GF-D8 (cell line): ENCODE results near the gene RASGEF1B.
A peak's percentile ranks its signal among the peaks of the same experiment; 100 is the strongest.
"Not testable (repeated sequence)": the region's sequence is repeated elsewhere in the genome, so short reads cannot be mapped to it uniquely, and the experiment has no call there.

Experiments
- DNase-seq: peaks from one replicate; lab custom pipeline; 2025; lab: John Stamatoyannopoulos, UW

Gene RASGEF1B

GRCh38 chr4:81498046-81498445 lies 26.3 kb upstream of the RASGEF1B start:
- DNase-seq = no peak

DNA sequence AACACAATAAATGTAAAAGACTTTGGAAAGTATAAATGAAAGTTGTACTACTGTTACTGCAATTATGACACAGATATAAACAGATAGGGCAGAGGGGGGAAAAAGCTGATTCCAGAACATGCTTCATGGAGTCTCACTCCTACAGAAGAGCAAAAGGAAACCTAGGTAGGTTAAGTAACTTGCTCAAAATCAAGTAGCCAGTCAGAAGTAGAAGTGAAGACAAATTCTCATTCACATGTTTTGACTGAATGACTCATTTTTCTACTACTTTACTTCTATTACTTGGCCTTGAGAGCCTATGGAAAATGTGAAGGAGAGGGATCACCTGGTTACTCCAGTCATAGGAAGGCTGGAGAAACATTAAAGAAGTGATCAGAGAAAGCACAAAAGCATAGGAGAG lies 23.6 kb upstream of the RASGEF1B start:
- DNase-seq = no peak

DNA sequence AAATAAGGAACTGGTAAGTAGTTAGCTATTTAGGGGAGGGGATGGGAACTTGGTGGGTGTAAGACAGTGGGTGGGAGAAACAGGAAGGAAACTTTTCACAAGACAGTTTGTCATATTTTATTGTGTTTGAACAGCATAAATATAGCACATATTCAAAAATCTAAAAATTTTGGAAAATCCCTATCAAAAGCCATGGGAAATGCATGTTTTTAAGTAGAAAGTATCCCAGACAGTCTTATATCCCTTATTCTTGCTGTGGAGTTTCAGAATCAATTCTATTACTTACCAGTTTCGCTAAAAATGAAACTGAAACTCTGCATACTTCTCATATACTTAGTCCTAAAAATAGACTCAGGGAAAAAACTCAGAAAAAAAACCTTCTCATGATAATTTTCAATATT lies 22.3 kb upstream of the RASGEF1B start:
- no peak for DNase-seq

DNA sequence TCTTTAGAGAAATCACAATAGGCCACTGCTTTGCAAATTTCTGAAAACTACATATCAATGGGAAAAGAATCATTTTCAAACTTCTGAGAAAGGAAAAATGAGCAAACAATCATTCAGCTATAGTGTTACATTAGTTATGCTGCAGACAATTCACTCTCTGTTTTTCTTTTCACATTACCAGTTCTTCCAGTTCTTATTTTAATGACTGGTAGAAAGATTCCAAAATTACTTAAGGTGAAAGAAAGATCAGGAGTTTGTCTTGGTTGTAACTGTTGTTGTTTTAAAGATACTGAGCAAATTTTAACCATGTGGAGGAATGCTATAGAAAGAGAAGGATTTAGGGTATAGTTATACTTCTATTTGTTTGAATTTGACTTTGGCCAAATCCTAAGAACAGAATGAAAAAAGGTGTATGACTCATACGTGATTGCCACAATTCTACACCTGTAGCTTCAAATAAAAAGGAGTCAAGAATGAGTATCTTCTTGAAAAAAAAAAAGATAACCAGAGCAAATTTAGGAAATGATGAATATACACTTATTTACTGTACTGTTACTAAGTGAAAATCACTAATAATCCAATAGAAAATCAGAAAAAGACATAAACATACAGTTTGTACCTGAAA lies 21.0 kb upstream of the RASGEF1B start:
- no peak for DNase-seq

DNA sequence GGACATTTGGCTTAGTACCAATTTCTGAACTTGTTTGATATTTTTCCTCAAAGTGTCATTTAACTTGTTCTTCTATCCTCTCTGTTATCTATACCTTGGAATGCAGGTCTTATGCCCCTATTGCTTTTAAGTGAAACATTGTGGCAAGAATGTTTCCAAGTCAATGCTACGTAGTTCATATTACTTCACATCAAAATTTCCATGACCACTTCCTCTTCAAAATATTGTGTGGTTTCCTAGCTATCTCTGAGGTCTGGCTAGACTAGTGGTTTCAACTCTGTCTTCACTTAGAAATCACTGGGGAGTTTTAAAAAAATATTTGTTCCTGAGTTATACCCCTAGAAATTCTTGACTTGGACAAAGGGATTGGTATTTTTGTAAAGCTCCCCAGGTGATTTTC lies 20.2 kb upstream of the RASGEF1B start:
- DNase-seq = peak; percentile 84

DNA sequence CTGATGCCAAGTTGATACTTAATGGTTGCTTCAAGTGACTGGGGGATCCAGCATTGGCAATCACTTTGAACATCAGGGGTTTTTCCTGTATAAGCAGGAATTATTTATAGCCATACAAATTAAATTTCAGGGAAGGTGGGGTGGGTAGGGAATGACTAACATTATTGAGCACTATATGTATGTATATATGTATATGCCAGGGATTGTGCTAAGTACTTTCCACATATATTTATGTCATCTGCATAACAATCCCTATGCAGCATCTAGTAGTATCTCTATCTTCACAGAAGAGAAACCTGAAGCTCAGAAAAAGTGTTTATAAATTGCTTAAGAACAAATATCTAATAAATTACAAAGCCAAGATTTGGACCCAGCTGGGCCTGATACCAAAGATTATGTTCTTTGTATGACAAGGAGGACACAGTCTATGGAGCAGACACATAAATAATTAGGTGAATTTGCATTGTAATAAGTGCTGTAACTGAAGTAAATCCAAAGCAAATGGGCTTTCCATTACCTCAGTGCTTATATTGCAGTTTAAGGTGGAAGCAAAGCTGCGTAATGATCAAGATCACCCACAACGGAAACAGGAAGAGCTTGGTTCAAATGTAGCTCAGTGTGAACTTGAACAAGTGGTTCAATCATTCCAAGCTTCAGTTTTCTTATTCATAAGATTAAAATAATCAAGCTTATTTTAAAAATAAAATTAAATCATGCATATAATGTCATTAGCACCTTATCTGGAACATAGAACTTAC lies 18.9 kb upstream of the RASGEF1B start:
- peak; percentile 4 for DNase-seq

- no peak for DNase-seq
Measured at GRCh38 chr4:81486502-81486901, 14.8 kb upstream of the RASGEF1B start.

DNA sequence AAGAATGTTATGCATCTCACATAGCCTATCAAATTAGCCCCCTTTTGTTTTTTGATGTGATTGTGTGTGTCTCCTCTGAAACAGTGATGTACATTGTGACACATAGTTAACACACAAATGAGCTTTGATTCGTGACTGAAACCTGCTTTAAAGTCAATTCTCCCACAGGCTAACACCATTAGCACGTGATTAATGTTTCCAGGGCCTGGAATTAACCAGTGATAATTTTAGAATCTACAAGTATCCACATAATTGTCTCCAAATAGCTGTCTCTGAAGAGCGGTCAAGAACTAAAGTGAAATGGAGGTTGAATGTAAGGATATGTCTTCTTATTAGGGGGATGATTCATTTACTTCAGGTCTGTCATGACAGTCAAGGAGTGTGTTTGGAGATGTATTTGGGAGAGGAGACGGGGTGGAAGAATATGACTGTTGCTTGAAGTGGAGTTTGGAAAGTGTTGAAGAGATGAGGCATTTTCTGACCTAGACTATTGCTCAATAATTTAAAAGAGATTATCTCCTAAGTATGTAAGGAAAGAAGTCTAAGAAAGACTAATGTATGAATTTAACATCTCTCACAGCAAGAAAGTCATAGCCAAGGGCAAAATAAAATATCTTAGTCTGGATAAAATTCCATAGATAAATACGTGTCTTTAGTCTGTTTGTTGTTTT lies 13.7 kb upstream of the RASGEF1B start:
- DNase-seq = no peak

DNA sequence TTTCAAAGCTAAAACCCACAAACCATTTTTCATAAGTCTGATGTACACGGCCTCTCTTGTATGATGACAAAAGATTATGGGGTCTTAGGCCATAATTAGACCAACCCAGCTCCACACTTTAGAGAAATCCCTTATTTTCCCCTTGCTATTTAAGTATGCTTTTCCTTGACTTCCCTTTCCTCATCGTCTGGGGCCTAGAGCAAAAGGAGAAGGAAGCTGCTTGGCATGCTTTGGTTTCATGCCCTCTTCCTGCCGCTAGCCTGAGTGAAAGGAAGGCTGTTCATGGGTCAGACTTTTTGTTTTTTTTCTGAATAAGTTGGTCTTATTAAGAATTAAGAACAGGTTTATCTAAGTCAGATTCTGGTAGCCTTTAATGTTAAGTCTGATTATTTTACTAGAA lies 10.6 kb upstream of the RASGEF1B start:
- no peak for DNase-seq

DNA sequence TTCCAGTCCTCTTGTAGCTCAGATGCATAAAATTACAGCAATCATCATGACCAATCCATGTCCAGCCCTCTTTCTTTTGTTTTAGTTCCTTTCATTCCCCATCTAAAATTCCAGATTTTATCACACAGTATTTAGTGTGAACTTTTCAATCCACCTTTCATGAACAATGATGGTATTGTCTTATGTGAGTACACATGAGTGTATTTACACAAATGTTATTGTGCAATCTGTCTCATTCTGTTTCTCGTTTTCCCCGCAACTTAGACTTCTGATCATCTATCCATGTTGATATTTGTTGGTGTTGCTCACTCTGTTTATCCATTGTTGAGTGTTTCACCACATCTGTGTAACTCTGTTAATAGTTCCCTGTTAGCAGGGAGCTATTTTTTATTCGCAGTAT lies 9.4 kb upstream of the RASGEF1B start:
- DNase-seq = no peak

GRCh38 chr4:81479573-81479972 lies 7.9 kb upstream of the RASGEF1B start:
- not testable (repeated sequence) for DNase-seq

GRCh38 chr4:81473331-81474265 lies 1.9 kb upstream of the RASGEF1B start:
- not testable (repeated sequence) for DNase-seq

GRCh38 chr4:81472281-81473182 lies 825 bp upstream of the RASGEF1B start:
- no peak for DNase-seq

DNA sequence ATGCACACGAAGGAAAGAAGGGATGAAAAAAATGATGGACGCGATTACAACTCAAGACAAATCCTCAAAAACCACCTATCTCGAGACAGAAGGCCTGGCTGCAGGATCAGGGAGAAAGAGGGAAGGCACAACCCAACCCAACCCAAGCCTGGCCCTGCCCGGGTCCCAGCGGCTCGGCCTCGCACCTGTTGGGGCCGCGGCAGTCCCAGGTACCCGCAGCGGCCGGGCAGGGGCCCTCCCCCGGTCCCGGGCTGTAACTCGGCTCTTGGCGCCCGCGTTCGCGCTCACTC lies 464 bp downstream of the RASGEF1B start:
- no peak for DNase-seq

GRCh38 chr4:81470456-81471297 lies 1.0 kb downstream of the RASGEF1B start:
- no peak for DNase-seq

- no peak for DNase-seq
Measured at GRCh38 chr4:81469781-81470455, 1.8 kb downstream of the RASGEF1B start.

GRCh38 chr4:81468678-81469077 lies 3.0 kb downstream of the RASGEF1B start:
- no peak for DNase-seq

DNA sequence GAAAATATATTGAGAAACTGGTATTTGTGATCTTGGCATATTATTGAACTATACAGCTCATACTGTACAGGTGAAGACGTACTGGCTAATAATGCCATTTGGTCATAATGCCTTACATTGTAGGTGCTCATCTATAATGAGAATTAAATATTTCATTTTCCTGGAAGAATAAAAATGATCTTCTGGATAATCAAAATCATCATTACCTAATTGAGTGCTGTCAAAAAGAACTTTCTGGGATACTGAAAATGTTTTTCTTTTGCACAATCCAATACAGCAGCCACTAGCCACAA lies 4.1 kb downstream of the RASGEF1B start:
- DNase-seq = no peak

- DNase-seq = no peak
Measured at GRCh38 chr4:81466841-81467671, 4.7 kb downstream of the RASGEF1B start.
